HG02678 (cell line): ENCODE results near the gene HIRIP3.
A peak's percentile ranks its signal among the peaks of the same experiment; 100 is the strongest.
"Not testable (repeated sequence)": the region's sequence is repeated elsewhere in the genome, so short reads cannot be mapped to it uniquely, and the experiment has no call there.

ENCODE experiments used
- ATAC-seq: cut with Tn5 transposase; IDR thresholded peaks from one replicate; pipeline ENCODE4 v1.9.1; 2021; ENCODE audit warnings: mild to moderate bottlenecking, moderate library complexity; ENCODE audit not compliant: unreplicated experiment

Gene HIRIP3

GRCh38 chr16:29961479-29962343, 33.7 kb downstream of the HIRIP3 start, which contains the start of gene TMEM219:
Gene TMEM219 (plus strand): TSS chr16:29962079. CDS start chr16:29963144, 1,065 bp downstream.
- ATAC-seq: peak; percentile 84

GRCh38 chr16:29961127-29961478, 34.3 kb downstream of the HIRIP3 start:
- ATAC-seq: no peak

GRCh38 chr16:29959821-29960220, 35.6 kb downstream of the HIRIP3 start:
- not testable (repeated sequence) for ATAC-seq

- ATAC-seq: no peak
Measured at GRCh38 chr16:29959293-29959692, 36.1 kb downstream of the HIRIP3 start.

GRCh38 chr16:29958756-29959155, 36.7 kb downstream of the HIRIP3 start:
- no peak for ATAC-seq

GRCh38 chr16:29951625-29952365, 43.6 kb downstream of the HIRIP3 start:
- ATAC-seq: no peak

GRCh38 chr16:29950806-29951461, 44.5 kb downstream of the HIRIP3 start:
- ATAC-seq: no peak

GRCh38 chr16:29947897-29948296, 47.5 kb downstream of the HIRIP3 start:
- ATAC-seq: no peak

GRCh38 chr16:29943846-29944799, 51.3 kb downstream of the HIRIP3 start:
- no peak for ATAC-seq
